Measurements from ENCODE around the gene PTPRN2. TPM values are rescaled to one million over a fixed set of nuclear protein-coding genes. Genes with fewer than 3 reads are reported as not detected.

Gene PTPRN2
- total and polyA plus RNA-seq, 9 of the 15 experiments (the other 6 are each of a cell fraction or from before 2014, with no cell fraction given), result not detected

GRCh38 chr7:158401826-158402225 is 185.8 kb downstream of the PTPRN2 start:
- no peak for FAIRE-seq
- H4K20me1 ChIP-seq (replicated peaks; ENCODE audit: control insufficient read depth, insufficient read depth, low read length), result no peaks in the 10 kb centered on the region
- no peaks in the 10 kb centered on the region for H3K9me3 ChIP-seq (replicated peaks; ENCODE audit: control insufficient read depth, insufficient read depth, low read depth, low read length)
- no peak; the same call in 1 of the 3 replicates for ATAC-seq
- no peak overlapping the region for H3K4me3 ChIP-seq
- H3K27me3 ChIP-seq (ENCODE audit: control insufficient read depth in 2 of 2, insufficient read depth in 2 of 2, low read length in 2 of 2), result peaks cover 11 to 57% of the 10 kb centered on the region in 2 experiments; a peak in 4 of 5 replicates
- no peaks in the 10 kb centered on the region for H3K9me1 ChIP-seq (ENCODE audit: control insufficient read depth, insufficient read depth, low read length)
- H3K36me3 ChIP-seq (ENCODE audit: control insufficient read depth, insufficient read depth, low read length), result no peaks in the 10 kb centered on the region
- ChIA-PET CTCF (ENCODE audit: low intra/inter-chr PET ratio) (no interaction called here), POLR2A (interaction anchor here (0.6 to 1.5 kb wide), 3 partner anchors 13 to 148 kb away, joined by 3 to 4 read pairs (median 3); no protein-coding TSS in a partner anchor)
- H3K27ac ChIP-seq (ENCODE audit: extremely low read depth, low read depth, low read length), result no peak overlapping the region
- in situ Hi-C loops (cut with MboI) (no loop called here), intact Hi-C loops (cut with micrococcal nuclease) (no loop called here)
- no peaks in the 10 kb centered on the region for H3K79me2 ChIP-seq (ENCODE audit: control insufficient read depth, insufficient read depth, low read length)
- no peak overlapping the region for H2AFZ ChIP-seq (ENCODE audit: low read depth, low read length)
- peaks cover 0 to 4% of the 10 kb centered on the region in 2 experiments; a peak in 1 of 5 replicates for H3K4me1 ChIP-seq (replicated peaks in 1 of 2; ENCODE audit: control insufficient read depth in 2 of 2, insufficient read depth in 2 of 2, low read length in 2 of 2)
- H3K9ac ChIP-seq (ENCODE audit: insufficient read depth in 1 of 2, low read depth in 2 of 2, low read length in 2 of 2), result peak overlapping the region in 1 of 2 experiments; percentile 7; a peak in 1 of 4 replicates
- DNase-seq (ENCODE audit: extremely low read depth in 1 of 4, low spot score in 3 of 4), result no peak
- WGBS (ENCODE audit: insufficient coverage, low coverage, missing lambda C conversion rate), result 0% methylated on average over 10 of the region's 10 CpGs
- H3K4me2 ChIP-seq (ENCODE audit: insufficient read depth, low read length), result no peak overlapping the region
- BruUV-seq (replicated peaks), result no TSS peak
- TF ChIP-seq ZNF655 (CRISPR knock-in tag; IDR thresholded peaks at IDR 0.05) (no peak), ZNF609 (CRISPR knock-in tag; IDR thresholded peaks at IDR 0.05; ENCODE audit: borderline replicate concordance) (no peak), FIP1L1 (IDR thresholded peaks at IDR 0.05; ENCODE audit: low read depth, low read length, poor library complexity, severe bottlenecking) (no peak), MAFF (IDR thresholded peaks at IDR 0.05; ENCODE audit: low read length) (no peak), PHB (CRISPR knock-in tag; IDR thresholded peaks at IDR 0.05) (no peak), TAF9B (IDR thresholded peaks at IDR 0.05; ENCODE audit: partially characterized antibody) (no peak), TCF3 (CRISPR knock-in tag; IDR thresholded peaks at IDR 0.05) (no peak), POU5F1 (IDR thresholded peaks at IDR 0.05; ENCODE audit: borderline replicate concordance, low read depth, low read length, partially characterized antibody) (no peak), RAD21 (CRISPR knock-in tag; conservative IDR thresholded peaks at IDR 0.05 in 1 of 2, IDR thresholded peaks at IDR 0.05 in 1 of 2) (no peak), HMGXB4 (CRISPR knock-in tag; IDR thresholded peaks at IDR 0.05) (no peak), IRF1 (CRISPR knock-in tag; IDR thresholded peaks at IDR 0.05; ENCODE audit: borderline replicate concordance) (no peak), ZNF408 (CRISPR knock-in tag; IDR thresholded peaks at IDR 0.05; ENCODE audit: low read depth) (no peak), BRF1 (IDR thresholded peaks at IDR 0.05; ENCODE audit: borderline replicate concordance, extremely low read depth, insufficient read length) (no peak)
